Ovary (tissue), 3 donors: ENCODE measurements around the gene FUT2.

ENCODE experiments used
- EP300 ChIP-seq: sonication (generic); formaldehyde crosslinking; IDR thresholded peaks from one replicate; pipeline ENCODE4 v1.6.1; 2017; ENCODE audit warnings: antibody characterized with exemption
- POLR2A ChIP-seq: fragments of 450-650 bp; IDR thresholded peaks from one replicate; pipeline ENCODE4 v1.6.1; 2017; ENCODE audit warnings: antibody characterized with exemption, mild to moderate bottlenecking, moderate library complexity
- TF ChIP-seq, protein P1 (sequence below), 3 donors: fragments of 450-650 bp in 2 of 3; fragments of 200-600 bp in 1 of 3; IDR thresholded peaks; one replicate each; pipeline versions ENCODE4 v1.5.1 to v1.8.0; 2016 to 2022; ENCODE audit warnings: antibody characterized with exemption in 3 of 3, mild to moderate bottlenecking in 1 of 3
- donor health status: DM: no; HTN: no; CAD: no.

DNA sequence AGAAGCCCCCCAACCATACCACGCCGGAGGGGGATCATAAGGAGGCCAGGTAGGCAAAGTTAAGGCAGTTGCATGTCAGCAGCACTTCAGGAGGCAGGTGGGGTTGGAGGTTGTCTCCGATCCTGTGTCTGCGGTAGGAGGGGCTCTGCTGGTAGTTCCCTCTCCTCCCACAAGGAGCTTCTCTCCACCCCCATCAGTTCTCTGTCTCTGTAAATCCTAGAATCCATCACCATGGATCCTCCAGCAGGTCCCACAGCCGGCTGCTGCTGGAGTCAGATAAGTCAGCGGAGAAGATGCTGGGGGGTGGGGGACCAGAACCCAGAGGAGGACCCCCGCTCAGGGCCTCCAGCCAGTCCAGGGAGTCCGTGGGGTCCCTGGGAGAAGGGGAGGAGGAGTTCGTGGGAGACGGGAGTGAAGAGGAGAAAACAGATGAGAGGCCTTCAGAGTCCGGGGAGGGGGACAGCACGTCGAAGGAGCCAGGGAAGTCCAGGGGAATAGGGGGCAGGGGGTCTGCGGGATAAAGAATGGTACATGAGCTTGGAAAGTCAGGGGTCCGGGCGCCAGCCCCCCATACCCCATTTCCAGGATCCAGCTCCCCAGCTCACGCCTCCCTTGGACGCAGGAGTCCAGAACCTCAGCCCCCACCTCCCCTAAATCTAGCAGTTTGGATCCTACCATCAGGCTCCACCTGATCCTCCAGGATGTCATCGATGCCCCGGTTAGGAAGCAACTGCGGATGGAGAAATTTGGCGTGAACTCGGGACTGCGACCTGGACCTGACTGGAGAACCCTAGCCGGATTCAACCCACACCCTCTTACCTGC, 17.5 kb downstream of the FUT2 start:
- TF ChIP-seq, protein P1, sequence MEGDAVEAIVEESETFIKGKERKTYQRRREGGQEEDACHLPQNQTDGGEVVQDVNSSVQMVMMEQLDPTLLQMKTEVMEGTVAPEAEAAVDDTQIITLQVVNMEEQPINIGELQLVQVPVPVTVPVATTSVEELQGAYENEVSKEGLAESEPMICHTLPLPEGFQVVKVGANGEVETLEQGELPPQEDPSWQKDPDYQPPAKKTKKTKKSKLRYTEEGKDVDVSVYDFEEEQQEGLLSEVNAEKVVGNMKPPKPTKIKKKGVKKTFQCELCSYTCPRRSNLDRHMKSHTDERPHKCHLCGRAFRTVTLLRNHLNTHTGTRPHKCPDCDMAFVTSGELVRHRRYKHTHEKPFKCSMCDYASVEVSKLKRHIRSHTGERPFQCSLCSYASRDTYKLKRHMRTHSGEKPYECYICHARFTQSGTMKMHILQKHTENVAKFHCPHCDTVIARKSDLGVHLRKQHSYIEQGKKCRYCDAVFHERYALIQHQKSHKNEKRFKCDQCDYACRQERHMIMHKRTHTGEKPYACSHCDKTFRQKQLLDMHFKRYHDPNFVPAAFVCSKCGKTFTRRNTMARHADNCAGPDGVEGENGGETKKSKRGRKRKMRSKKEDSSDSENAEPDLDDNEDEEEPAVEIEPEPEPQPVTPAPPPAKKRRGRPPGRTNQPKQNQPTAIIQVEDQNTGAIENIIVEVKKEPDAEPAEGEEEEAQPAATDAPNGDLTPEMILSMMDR (IDR thresholded peaks at IDR 0.05) = no peak
- no peak for TF ChIP-seq POLR2A
- no peak for TF ChIP-seq EP300
